GM18520 (cell line): ENCODE results near the gene CDX1.

Experiments used
- ATAC-seq: cut with Tn5 transposase; IDR thresholded peaks from one replicate; pipeline ENCODE4 v1.9.1; 2021; ENCODE audit not compliant: unreplicated experiment

Gene CDX1

GRCh38 chr5:150166650-150167511, at the start of gene CDX1:
TSS of gene CDX1 (plus strand) at chr5:150166778. CDS start at chr5:150166877, 99 bp downstream.
- ATAC-seq: no peak

- no peak for ATAC-seq
These were observed 48.5 kb upstream of the CDX1 start for GRCh38 chr5:150117945-150118560.

GRCh38 chr5:150118561-150119229, 47.9 kb upstream of the CDX1 start:
- no peak for ATAC-seq

GRCh38 chr5:150119421-150120061, 47.0 kb upstream of the CDX1 start:
- no peak for ATAC-seq

- ATAC-seq: no peak
These were observed 46.5 kb upstream of the CDX1 start for GRCh38 chr5:150120062-150120441.

GRCh38 chr5:150120617-150121447, 45.7 kb upstream of the CDX1 start:
- ATAC-seq: no peak

GRCh38 chr5:150121448-150122157, 45.0 kb upstream of the CDX1 start:
- no peak for ATAC-seq

- ATAC-seq: no peak
These were observed 44.4 kb upstream of the CDX1 start for GRCh38 chr5:150122158-150122510.

GRCh38 chr5:150122536-150123481, 43.8 kb upstream of the CDX1 start:
- no peak for ATAC-seq

- ATAC-seq: no peak
These were observed 43.0 kb upstream of the CDX1 start for GRCh38 chr5:150123542-150123941.

GRCh38 chr5:150124111-150124557, 42.4 kb upstream of the CDX1 start:
- ATAC-seq: no peak

- ATAC-seq: no peak
These were observed 42.0 kb upstream of the CDX1 start for GRCh38 chr5:150124596-150124995.

- no peak for ATAC-seq
These were observed 41.2 kb upstream of the CDX1 start for GRCh38 chr5:150125334-150125733.

GRCh38 chr5:150126199-150126920, 40.2 kb upstream of the CDX1 start:
- no peak for ATAC-seq

GRCh38 chr5:150126921-150127265, 39.7 kb upstream of the CDX1 start:
- ATAC-seq: no peak

GRCh38 chr5:150129454-150129812, 37.1 kb upstream of the CDX1 start:
- no peak for ATAC-seq

- no peak for ATAC-seq
These were observed 36.6 kb upstream of the CDX1 start for GRCh38 chr5:150129813-150130492.

GRCh38 chr5:150130493-150130922, 36.1 kb upstream of the CDX1 start:
- no peak for ATAC-seq
